ENCODE results near the gene FNBP1L. TPM values are rescaled to one million over a fixed set of nuclear protein-coding genes. Genes with fewer than 3 reads are reported as not detected.

FNBP1L gene
- total and polyA plus RNA-seq, 2 experiments from 2014 or later, result 56.3 to 132 TPM

DNA sequence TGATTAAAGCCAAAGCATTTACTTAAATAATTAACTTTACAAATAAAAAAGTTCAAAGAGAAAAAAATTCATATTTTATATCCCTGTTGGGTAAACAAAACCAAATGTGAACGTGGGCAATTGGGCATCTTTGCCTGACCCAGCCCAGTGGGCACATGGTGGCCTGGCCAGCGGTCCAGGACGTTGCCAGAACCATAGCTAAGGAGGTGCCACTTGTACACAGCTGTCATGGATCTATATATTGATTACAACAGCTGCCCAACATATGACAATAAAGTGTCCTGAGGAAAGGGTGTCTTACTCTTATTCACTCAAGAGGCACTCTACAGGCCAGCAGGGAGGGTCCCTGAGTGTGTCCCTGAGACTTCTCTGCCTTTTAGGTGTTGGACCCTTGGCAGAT, 155.2 kb downstream of the FNBP1L start:
- no peak for ATAC-seq
- Histone ChIP-seq H3K79me2 (replicated peaks; ENCODE audit: insufficient read depth) (no peaks in the 10 kb centered on the region), H2AFZ (no peak overlapping the region), H3K4me3 (no peak overlapping the region), H3K27ac (ENCODE audit: low read depth) (no peak overlapping the region), H3K9me2 (ENCODE audit: insufficient read depth) (no peaks in the 10 kb centered on the region), H3F3A (replicated peaks; ENCODE audit: low read depth) (no peaks in the 10 kb centered on the region), H3K4me1 (ENCODE audit: insufficient read depth) (peaks cover 6% of the 10 kb centered on the region; the same call in 1 of the 2 replicates), H3K36me3 (ENCODE audit: insufficient read depth) (no peaks in the 10 kb centered on the region), H4K20me1 (replicated peaks; ENCODE audit: insufficient read depth) (no peaks in the 10 kb centered on the region), H3K27me3 (ENCODE audit: insufficient read depth) (no peaks in the 10 kb centered on the region), H3K4me2 (no peak overlapping the region)
- DNase-seq (ENCODE audit: low spot score), result no peak
- Mint-ChIP-seq H3K4me1 (peaks cover 5% of the 10 kb centered on the region), H3K36me3 (ENCODE audit: low read depth) (no peaks in the 10 kb centered on the region; the same call in 2 of the 3 replicates), H3K27ac (no peak overlapping the region), H3K27me3 (ENCODE audit: insufficient read depth, low read depth, poor library complexity) (no peaks in the 10 kb centered on the region), H3K9me3 (no peaks in the 10 kb centered on the region), H3K4me3 (no peak overlapping the region)
- no peak for TF ChIP-seq NANOG (IDR thresholded peaks at IDR 0.05; ENCODE audit: borderline replicate concordance)
- no peak for TF ChIP-seq ZNF114 (CRISPR knock-in tag; IDR thresholded peaks at IDR 0.05)
- no peak for TF ChIP-seq POLR2AphosphoS5 (IDR thresholded peaks at IDR 0.05; ENCODE audit: low read depth)
- no peak for TF ChIP-seq EZH2 (IDR thresholded peaks at IDR 0.05; ENCODE audit: low read depth, unreplicated experiment)
- TF ChIP-seq, protein P1, sequence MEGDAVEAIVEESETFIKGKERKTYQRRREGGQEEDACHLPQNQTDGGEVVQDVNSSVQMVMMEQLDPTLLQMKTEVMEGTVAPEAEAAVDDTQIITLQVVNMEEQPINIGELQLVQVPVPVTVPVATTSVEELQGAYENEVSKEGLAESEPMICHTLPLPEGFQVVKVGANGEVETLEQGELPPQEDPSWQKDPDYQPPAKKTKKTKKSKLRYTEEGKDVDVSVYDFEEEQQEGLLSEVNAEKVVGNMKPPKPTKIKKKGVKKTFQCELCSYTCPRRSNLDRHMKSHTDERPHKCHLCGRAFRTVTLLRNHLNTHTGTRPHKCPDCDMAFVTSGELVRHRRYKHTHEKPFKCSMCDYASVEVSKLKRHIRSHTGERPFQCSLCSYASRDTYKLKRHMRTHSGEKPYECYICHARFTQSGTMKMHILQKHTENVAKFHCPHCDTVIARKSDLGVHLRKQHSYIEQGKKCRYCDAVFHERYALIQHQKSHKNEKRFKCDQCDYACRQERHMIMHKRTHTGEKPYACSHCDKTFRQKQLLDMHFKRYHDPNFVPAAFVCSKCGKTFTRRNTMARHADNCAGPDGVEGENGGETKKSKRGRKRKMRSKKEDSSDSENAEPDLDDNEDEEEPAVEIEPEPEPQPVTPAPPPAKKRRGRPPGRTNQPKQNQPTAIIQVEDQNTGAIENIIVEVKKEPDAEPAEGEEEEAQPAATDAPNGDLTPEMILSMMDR (conservative IDR thresholded peaks at IDR 0.05; ENCODE audit: low read depth in 2 of 2), result no peak
- TF ChIP-seq, protein P2, sequence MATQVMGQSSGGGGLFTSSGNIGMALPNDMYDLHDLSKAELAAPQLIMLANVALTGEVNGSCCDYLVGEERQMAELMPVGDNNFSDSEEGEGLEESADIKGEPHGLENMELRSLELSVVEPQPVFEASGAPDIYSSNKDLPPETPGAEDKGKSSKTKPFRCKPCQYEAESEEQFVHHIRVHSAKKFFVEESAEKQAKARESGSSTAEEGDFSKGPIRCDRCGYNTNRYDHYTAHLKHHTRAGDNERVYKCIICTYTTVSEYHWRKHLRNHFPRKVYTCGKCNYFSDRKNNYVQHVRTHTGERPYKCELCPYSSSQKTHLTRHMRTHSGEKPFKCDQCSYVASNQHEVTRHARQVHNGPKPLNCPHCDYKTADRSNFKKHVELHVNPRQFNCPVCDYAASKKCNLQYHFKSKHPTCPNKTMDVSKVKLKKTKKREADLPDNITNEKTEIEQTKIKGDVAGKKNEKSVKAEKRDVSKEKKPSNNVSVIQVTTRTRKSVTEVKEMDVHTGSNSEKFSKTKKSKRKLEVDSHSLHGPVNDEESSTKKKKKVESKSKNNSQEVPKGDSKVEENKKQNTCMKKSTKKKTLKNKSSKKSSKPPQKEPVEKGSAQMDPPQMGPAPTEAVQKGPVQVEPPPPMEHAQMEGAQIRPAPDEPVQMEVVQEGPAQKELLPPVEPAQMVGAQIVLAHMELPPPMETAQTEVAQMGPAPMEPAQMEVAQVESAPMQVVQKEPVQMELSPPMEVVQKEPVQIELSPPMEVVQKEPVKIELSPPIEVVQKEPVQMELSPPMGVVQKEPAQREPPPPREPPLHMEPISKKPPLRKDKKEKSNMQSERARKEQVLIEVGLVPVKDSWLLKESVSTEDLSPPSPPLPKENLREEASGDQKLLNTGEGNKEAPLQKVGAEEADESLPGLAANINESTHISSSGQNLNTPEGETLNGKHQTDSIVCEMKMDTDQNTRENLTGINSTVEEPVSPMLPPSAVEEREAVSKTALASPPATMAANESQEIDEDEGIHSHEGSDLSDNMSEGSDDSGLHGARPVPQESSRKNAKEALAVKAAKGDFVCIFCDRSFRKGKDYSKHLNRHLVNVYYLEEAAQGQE (IDR thresholded peaks at IDR 0.05; ENCODE audit: unreplicated experiment), result no peak
- TF ChIP-seq ZNF331 (CRISPR knock-in tag; IDR thresholded peaks at IDR 0.05; ENCODE audit: low read depth), result no peak
- TF ChIP-seq CREB1 (CRISPR knock-in tag; IDR thresholded peaks at IDR 0.05; ENCODE audit: low read depth), result no peak
- TF ChIP-seq JUNB (IDR thresholded peaks at IDR 0.05; ENCODE audit: unreplicated experiment), result no peak
- TF ChIP-seq, protein P3, sequence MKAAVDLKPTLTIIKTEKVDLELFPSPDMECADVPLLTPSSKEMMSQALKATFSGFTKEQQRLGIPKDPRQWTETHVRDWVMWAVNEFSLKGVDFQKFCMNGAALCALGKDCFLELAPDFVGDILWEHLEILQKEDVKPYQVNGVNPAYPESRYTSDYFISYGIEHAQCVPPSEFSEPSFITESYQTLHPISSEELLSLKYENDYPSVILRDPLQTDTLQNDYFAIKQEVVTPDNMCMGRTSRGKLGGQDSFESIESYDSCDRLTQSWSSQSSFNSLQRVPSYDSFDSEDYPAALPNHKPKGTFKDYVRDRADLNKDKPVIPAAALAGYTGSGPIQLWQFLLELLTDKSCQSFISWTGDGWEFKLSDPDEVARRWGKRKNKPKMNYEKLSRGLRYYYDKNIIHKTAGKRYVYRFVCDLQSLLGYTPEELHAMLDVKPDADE (IDR thresholded peaks at IDR 0.05), result no peak
- TF ChIP-seq, protein P4, sequence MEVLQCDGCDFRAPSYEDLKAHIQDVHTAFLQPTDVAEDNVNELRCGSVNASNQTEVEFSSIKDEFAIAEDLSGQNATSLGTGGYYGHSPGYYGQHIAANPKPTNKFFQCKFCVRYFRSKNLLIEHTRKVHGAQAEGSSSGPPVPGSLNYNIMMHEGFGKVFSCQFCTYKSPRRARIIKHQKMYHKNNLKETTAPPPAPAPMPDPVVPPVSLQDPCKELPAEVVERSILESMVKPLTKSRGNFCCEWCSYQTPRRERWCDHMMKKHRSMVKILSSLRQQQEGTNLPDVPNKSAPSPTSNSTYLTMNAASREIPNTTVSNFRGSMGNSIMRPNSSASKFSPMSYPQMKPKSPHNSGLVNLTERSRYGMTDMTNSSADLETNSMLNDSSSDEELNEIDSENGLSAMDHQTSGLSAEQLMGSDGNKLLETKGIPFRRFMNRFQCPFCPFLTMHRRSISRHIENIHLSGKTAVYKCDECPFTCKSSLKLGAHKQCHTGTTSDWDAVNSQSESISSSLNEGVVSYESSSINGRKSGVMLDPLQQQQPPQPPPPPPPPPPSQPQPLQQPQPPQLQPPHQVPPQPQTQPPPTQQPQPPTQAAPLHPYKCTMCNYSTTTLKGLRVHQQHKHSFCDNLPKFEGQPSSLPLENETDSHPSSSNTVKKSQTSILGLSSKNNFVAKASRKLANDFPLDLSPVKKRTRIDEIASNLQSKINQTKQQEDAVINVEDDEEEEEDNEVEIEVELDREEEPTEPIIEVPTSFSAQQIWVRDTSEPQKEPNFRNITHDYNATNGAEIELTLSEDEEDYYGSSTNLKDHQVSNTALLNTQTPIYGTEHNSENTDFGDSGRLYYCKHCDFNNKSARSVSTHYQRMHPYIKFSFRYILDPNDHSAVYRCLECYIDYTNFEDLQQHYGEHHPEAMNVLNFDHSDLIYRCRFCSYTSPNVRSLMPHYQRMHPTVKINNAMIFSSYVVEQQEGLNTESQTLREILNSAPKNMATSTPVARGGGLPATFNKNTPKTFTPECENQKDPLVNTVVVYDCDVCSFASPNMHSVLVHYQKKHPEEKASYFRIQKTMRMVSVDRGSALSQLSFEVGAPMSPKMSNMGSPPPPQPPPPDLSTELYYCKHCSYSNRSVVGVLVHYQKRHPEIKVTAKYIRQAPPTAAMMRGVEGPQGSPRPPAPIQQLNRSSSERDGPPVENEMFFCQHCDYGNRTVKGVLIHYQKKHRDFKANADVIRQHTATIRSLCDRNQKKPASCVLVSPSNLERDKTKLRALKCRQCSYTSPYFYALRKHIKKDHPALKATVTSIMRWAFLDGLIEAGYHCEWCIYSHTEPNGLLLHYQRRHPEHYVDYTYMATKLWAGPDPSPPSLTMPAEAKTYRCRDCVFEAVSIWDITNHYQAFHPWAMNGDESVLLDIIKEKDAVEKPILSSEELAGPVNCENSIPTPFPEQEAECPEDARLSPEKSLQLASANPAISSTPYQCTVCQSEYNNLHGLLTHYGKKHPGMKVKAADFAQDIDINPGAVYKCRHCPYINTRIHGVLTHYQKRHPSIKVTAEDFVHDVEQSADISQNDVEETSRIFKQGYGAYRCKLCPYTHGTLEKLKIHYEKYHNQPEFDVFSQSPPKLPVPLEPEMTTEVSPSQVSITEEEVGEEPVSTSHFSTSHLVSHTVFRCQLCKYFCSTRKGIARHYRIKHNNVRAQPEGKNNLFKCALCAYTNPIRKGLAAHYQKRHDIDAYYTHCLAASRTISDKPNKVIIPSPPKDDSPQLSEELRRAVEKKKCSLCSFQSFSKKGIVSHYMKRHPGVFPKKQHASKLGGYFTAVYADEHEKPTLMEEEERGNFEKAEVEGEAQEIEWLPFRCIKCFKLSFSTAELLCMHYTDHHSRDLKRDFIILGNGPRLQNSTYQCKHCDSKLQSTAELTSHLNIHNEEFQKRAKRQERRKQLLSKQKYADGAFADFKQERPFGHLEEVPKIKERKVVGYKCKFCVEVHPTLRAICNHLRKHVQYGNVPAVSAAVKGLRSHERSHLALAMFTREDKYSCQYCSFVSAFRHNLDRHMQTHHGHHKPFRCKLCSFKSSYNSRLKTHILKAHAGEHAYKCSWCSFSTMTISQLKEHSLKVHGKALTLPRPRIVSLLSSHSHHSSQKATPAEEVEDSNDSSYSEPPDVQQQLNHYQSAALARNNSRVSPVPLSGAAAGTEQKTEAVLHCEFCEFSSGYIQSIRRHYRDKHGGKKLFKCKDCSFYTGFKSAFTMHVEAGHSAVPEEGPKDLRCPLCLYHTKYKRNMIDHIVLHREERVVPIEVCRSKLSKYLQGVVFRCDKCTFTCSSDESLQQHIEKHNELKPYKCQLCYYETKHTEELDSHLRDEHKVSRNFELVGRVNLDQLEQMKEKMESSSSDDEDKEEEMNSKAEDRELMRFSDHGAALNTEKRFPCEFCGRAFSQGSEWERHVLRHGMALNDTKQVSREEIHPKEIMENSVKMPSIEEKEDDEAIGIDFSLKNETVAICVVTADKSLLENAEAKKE (CRISPR knock-in tag; IDR thresholded peaks at IDR 0.05), result no peak
- no peak for TF ChIP-seq STAT1 (IDR thresholded peaks at IDR 0.05; ENCODE audit: unreplicated experiment)
- no peak for TF ChIP-seq EZH2phosphoT487 (IDR thresholded peaks at IDR 0.05; ENCODE audit: unreplicated experiment)
